Measurements from ENCODE around the gene GPR150. TPM values are rescaled to one million over a fixed set of nuclear protein-coding genes. Genes with fewer than 3 reads are reported as not detected.
A peak's percentile ranks its signal among the peaks of the same experiment; 100 is the strongest.

The GPR150 gene
- total RNA-seq, 2 donors from 2014 or later: 3.3 to 6.0 TPM

DNA sequence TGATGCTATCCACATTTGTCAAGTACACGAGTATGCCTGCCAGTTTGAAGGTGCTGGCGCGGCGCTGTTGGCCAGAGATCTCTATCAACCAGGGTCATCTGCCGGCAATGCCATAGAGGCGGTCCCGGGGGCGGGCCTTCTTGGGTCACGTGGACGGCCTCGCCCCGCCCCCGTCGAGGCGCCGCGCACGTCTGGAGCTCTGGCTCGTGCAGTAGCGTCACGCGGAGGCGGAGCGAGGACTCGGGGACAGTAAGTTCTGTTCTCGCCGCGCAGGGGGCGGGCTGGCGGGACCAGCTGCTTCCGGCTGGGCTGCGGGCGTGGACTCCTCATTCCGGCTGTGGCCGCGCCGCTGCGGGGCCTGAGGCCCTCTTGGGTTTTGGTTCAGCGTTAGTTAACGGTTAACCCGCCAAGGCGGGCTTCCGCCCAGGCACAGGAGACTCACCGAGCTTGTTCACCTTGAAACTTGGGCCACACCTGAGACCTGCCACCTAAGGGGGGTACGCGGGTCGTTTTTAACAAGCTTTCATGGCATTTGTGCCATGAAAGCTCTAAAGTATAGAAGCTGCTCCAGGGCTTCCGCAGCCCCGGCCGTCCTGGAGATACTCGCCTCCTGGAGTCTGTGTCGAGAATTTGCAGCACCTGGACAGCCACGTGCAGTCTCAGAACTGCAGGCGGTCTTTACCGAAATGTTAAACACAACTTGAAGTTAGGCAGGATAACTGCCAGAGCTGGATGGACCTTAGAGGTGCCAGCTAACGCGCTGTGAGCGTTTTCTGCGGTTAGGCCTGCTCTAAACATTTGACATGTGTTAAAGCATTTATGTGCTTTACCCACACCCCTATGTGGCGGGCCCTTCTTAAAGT, 26.9 kb downstream of the GPR150 start, which contains the start of gene RFESD:
Gene RFESD, plus strand, starts transcription at position 209 of the 863 bp plus-strand sequence. CDS start 5,495 bp downstream, outside the sequence.
- WGBS, 2 donors: 1 to 2% methylated on average over 7 to 60 of the region's 60 CpGs
- Histone ChIP-seq H3K27me3 (no peaks in the 10 kb centered on the region), H3K4me1 (peaks cover 75% of the 10 kb centered on the region), H3K36me3 (replicated peaks in 1 of 2; ENCODE audit: insufficient read depth in 1 of 2, low read depth in 2 of 2) (no peaks in the 10 kb centered on the region), H3K27ac (peak within 1 kb of the TSS; percentile 93 to 99 (median 96)), H3K9me3 (no peaks in the 10 kb centered on the region), H3K4me3 (no peak within 1 kb of the TSS)
- peak; percentile 100 for DNase-seq
- intact Hi-C loops (cut with DNase I): no loop called here
- TF ChIP-seq CTCF (IDR thresholded peaks at IDR 0.05): peak in 5 of 7 experiments; percentile 10 to 43 (median 24)
- TF ChIP-seq POLR2A (IDR thresholded peaks at IDR 0.05): peak; percentile 90 to 98 (median 98)
- ATAC-seq: peak; percentile 89

DNA sequence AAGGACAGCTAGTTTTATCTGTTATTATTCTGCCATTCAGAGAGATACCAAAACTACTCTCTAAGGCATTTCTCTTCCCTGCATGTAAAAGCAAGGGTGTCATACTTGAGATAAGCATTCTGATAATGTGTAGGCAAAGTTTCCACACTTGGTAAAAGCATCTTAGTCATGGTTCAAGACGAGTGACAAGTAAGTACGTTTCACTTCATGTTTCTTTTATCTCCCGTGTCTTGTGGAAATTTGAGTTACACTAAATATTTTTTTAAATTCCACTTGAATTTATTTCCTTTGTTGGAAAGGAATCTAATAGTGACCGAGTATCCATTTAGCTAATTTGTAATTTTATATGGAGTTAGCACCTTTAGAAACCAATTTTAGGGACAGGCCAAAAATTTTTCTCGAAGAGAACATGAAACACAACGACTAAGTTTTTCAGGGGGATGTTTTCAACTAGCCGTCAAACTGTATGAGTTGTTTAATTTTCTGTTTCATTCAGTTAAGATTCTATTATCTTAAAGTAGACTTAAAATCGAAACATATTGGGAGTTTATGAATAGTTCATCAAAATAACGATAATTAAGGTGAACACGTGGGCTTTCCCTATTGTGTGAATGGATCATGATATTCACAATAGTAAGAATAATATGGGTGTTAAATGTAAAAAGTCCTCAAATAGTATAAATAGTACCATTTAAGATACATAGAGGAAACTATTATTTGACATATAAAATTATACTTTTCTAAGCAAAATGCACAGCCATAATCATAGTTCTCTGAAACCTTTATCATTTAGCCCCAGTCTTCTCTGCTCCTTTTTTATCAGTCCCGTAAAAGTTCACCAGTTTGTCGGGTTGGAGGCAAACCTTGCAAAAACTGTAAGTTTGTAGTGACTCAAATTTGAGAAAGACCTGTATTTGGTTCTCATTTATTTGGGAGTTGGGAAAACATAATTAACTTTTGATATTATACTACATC, 28.3 kb downstream of the GPR150 start:
- no peak for DNase-seq
- peaks cover 62% of the 10 kb centered on the region for H3K4me1 ChIP-seq
- no peaks in the 10 kb centered on the region for H3K36me3 ChIP-seq (replicated peaks in 1 of 2; ENCODE audit: insufficient read depth in 1 of 2, low read depth in 2 of 2)
- ATAC-seq: no peak
- H3K27me3 ChIP-seq: no peaks in the 10 kb centered on the region
- intact Hi-C loops (cut with DNase I): no loop called here
- TF ChIP-seq CTCF (IDR thresholded peaks at IDR 0.05): no peak
- TF ChIP-seq POLR2A (IDR thresholded peaks at IDR 0.05): no peak
- WGBS, 2 donors: 46 to 47% methylated on average over 12 of the region's 12 CpGs
- H3K27ac ChIP-seq: peak overlapping the region; percentile 93 to 99 (median 96)
- no peak overlapping the region for H3K4me3 ChIP-seq
- H3K9me3 ChIP-seq: no peaks in the 10 kb centered on the region

DNA sequence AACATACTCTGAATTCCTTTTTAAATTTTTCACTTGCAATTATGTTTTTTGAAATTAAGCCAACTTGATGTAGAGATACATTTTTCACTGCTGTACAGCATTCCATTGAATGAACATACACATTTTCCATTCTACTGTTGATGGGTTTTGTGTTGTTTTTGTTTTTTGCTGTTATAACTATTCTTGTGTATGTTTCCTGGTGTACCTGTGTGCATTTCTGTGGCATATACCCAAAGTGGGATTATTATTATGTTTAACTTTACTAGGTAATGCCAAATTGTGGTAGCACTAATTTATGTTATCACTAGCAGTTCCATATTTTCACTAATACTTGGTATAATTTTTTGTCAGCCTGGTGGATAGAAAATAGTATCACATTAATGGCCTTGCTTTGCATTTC, 29.4 kb downstream of the GPR150 start:
- Histone ChIP-seq H3K27me3 (no peaks in the 10 kb centered on the region), H3K27ac (no peak overlapping the region), H3K9me3 (no peaks in the 10 kb centered on the region), H3K4me3 (no peak overlapping the region), H3K36me3 (replicated peaks in 1 of 2; ENCODE audit: insufficient read depth in 1 of 2, low read depth in 2 of 2) (no peaks in the 10 kb centered on the region), H3K4me1 (peaks cover 52% of the 10 kb centered on the region)
- ATAC-seq (no peak), DNase-seq (no peak)
- TF ChIP-seq CTCF (IDR thresholded peaks at IDR 0.05) (peak in 1 of 7 experiments; percentile 2), POLR2A (IDR thresholded peaks at IDR 0.05) (no peak)
- intact Hi-C loops (cut with DNase I): no loop called here

DNA sequence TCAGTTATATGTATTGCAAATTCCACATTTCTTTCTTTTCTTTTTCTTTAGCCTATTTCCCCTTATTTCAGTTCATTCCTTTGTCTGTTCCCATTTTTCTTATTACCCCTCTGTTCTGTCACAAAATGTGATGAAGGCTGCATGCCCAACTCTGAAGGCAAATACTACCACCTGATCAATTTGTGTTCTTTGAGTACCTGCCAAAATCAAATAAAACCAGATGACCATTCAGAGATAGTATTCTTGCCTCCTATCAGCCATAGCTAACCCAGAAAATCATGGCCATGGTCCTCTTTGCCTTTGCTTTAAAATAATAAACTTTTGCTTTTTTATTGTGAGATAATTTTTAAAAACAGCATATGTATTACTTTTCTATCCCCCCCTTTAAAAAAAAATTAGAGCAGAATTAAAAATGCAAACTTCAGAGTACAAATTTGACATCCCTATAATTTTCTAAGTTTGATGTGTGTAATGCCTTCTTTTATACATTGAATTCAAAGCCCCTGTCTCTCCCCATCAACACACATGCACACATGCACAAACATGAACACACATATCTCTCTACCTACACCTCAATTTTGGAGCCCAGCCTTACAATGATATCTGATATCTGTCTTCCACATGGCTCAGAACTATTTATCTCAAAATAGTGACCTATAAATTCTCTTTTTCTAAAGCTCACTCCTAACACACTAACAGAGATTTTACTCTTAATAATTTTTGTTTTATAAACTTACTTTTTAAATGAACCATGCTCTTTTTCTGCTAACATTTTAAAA, 30.1 kb downstream of the GPR150 start:
- Histone ChIP-seq H3K27me3 (no peaks in the 10 kb centered on the region), H3K27ac (no peak overlapping the region), H3K4me3 (no peak overlapping the region), H3K4me1 (peaks cover 47% of the 10 kb centered on the region), H3K9me3 (no peaks in the 10 kb centered on the region), H3K36me3 (replicated peaks in 1 of 2; ENCODE audit: insufficient read depth in 1 of 2, low read depth in 2 of 2) (no peaks in the 10 kb centered on the region)
- ATAC-seq (no peak), DNase-seq (no peak)
- TF ChIP-seq POLR2A (IDR thresholded peaks at IDR 0.05): no peak
- TF ChIP-seq CTCF (IDR thresholded peaks at IDR 0.05): no peak
- intact Hi-C loops (cut with DNase I): loop anchor here (10.0 kb wide), 1 partner anchor 185 kb away; no protein-coding TSS in a partner anchor

Data from body of pancreas (tissue), 4 donors.